SHP77 treated with DMSO at 0.1 percent for 48 hours (cell line): Measurements from ENCODE around the gene SLC22A15.
A peak's percentile ranks its signal among the peaks of the same experiment; 100 is the strongest.
"Not testable (repeated sequence)": the region's sequence is repeated elsewhere in the genome, so short reads cannot be mapped to it uniquely, and the experiment has no call there.

Source experiments
- DNase-seq: peaks from one replicate; lab custom pipeline; 2025; lab: John Stamatoyannopoulos, UW

Gene SLC22A15

GRCh38 chr1:115980998-115981993, 5.0 kb downstream of the SLC22A15 start:
- DNase-seq: peak; percentile 13

GRCh38 chr1:115982400-115982799, 6.1 kb downstream of the SLC22A15 start:
- no peak for DNase-seq

- DNase-seq: no peak
Measured at GRCh38 chr1:115983584-115983983, 7.3 kb downstream of the SLC22A15 start.

GRCh38 chr1:115987623-115988022, 11.3 kb downstream of the SLC22A15 start:
- DNase-seq: no peak

- no peak for DNase-seq
Measured at GRCh38 chr1:115988953-115989352, 12.6 kb downstream of the SLC22A15 start.

GRCh38 chr1:115989699-115990098, 13.4 kb downstream of the SLC22A15 start:
- no peak for DNase-seq

GRCh38 chr1:115991909-115992308, 15.6 kb downstream of the SLC22A15 start:
- DNase-seq: no peak

GRCh38 chr1:115997921-115998320, 21.6 kb downstream of the SLC22A15 start:
- DNase-seq: not testable (repeated sequence)

- DNase-seq: no peak
Measured at GRCh38 chr1:116001739-116002487, 25.6 kb downstream of the SLC22A15 start.

GRCh38 chr1:116002781-116003420, 26.6 kb downstream of the SLC22A15 start:
- no peak for DNase-seq

GRCh38 chr1:116003823-116004222, 27.5 kb downstream of the SLC22A15 start:
- DNase-seq: no peak

- no peak for DNase-seq
Measured at GRCh38 chr1:116006486-116006964, 30.2 kb downstream of the SLC22A15 start.

GRCh38 chr1:116008656-116009390, 32.5 kb downstream of the SLC22A15 start:
- no peak for DNase-seq

GRCh38 chr1:116012716-116013115, 36.4 kb downstream of the SLC22A15 start:
- no peak for DNase-seq

GRCh38 chr1:116015679-116016078, 39.4 kb downstream of the SLC22A15 start:
- DNase-seq: no peak

- no peak for DNase-seq
Measured at GRCh38 chr1:116018007-116018406, 41.7 kb downstream of the SLC22A15 start.

GRCh38 chr1:116019653-116020253, 43.4 kb downstream of the SLC22A15 start:
- no peak for DNase-seq

GRCh38 chr1:116020668-116021272, 44.5 kb downstream of the SLC22A15 start:
- peak; percentile 9 for DNase-seq

GRCh38 chr1:116024626-116025025, 48.3 kb downstream of the SLC22A15 start:
- DNase-seq: no peak

GRCh38 chr1:116026631-116027030, 50.3 kb downstream of the SLC22A15 start:
- no peak for DNase-seq
